WI38 (cell line): ENCODE results near the gene ZNF554.

Experiments
- H3K4me3 ChIP-seq: 2 replicates; pipeline ENCODE4 v1.5.1; 2011; ENCODE audit warnings: low read depth, mild to moderate bottlenecking, control low read depth, low read length
- TF ChIP-seq, protein P1 (sequence below): IDR thresholded peaks from 2 replicates; pipeline ENCODE4 v1.5.1; 2012; ENCODE audit warnings: low read depth, mild to moderate bottlenecking, control low read depth, low read length

Gene ZNF554

DNA sequence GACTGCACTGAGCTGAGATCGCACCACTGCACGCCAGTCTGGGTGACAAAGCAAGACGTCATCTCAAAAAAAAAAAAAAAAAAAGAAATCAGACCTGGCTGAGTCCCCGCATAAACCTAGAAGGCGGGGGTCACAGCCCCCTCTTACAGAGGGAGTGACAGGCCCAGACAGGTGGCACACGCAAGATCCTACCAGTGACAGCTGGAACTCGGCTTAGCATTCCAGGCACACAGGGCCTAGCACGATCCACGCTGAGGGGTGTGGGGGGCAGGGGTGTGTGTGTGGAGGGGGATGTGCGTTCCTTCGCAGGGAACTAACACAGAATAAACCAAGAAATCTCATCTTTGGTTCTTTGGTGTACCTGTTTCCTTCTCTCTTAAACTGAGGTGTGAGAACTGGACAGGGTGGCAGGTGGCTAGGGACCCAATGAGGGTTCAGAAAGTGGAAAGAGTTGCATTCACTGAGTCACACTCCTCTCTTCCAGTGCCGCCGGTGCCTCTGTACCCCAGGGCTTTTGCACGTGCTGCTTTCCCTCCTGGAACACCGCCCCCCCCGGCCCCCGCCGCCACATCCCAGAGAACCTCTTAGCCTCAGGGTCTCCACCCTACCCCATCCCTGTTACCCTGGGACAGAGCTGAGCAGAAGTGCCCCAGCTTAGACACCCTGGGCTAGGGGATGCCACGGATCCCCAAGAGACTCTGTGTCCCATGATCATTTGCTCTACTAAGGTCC lies 41.5 kb upstream of the ZNF554 start:
- no peak overlapping the region for H3K4me3 ChIP-seq
- TF ChIP-seq, protein P1, sequence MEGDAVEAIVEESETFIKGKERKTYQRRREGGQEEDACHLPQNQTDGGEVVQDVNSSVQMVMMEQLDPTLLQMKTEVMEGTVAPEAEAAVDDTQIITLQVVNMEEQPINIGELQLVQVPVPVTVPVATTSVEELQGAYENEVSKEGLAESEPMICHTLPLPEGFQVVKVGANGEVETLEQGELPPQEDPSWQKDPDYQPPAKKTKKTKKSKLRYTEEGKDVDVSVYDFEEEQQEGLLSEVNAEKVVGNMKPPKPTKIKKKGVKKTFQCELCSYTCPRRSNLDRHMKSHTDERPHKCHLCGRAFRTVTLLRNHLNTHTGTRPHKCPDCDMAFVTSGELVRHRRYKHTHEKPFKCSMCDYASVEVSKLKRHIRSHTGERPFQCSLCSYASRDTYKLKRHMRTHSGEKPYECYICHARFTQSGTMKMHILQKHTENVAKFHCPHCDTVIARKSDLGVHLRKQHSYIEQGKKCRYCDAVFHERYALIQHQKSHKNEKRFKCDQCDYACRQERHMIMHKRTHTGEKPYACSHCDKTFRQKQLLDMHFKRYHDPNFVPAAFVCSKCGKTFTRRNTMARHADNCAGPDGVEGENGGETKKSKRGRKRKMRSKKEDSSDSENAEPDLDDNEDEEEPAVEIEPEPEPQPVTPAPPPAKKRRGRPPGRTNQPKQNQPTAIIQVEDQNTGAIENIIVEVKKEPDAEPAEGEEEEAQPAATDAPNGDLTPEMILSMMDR = no peak

DNA sequence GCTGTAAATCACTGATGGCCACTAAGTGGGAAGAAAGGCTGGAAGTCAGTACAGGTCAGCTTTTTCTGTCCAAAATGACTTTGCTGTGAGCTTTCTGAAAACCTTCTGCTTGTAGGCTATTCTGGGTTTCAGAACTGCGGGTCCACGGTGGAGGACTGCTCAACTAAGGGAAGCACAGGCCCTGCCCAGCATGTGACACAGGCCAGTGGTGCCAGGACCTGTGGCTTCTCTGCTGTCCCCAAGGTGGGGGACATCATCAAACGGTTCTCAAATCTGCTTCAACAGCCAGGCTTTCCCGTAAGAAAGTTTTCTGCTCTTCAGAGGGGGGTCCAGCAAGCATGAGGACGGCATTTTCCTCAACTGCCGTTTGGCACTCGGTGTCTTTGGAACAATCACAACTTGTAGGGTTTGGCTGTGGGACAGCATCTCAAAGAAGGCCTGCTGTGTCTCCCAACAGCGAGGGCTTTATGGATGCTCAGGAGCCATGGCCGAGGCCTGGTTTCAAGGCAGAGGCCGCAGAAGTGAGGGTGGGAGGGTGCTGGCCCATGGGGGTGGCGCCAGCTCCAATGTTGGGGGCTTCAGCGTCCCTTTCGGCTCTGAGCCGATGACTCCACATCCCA lies 40.4 kb upstream of the ZNF554 start:
- TF ChIP-seq, protein P1 = no peak
- H3K4me3 ChIP-seq = no peak overlapping the region

DNA sequence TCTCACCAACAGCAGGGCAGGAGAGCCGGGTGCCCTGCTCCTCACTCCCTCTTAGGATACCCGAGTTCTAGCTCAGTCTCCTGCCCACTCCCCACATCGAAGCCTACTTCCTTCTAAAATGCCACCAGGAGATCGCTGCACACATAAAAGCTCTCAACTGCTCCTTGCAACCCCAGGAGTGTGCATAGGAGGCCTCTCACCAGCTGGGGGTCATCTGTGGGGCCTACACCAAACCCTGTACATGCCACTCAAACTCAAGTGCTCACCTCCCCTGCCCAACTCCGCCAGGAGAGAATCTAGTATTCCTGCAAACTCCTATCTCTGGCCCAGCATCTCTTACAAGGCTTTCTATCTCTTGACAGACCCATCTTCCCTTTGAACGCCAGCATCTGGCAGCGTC lies 39.4 kb upstream of the ZNF554 start:
- TF ChIP-seq, protein P1 = no peak
- no peak overlapping the region for H3K4me3 ChIP-seq

DNA sequence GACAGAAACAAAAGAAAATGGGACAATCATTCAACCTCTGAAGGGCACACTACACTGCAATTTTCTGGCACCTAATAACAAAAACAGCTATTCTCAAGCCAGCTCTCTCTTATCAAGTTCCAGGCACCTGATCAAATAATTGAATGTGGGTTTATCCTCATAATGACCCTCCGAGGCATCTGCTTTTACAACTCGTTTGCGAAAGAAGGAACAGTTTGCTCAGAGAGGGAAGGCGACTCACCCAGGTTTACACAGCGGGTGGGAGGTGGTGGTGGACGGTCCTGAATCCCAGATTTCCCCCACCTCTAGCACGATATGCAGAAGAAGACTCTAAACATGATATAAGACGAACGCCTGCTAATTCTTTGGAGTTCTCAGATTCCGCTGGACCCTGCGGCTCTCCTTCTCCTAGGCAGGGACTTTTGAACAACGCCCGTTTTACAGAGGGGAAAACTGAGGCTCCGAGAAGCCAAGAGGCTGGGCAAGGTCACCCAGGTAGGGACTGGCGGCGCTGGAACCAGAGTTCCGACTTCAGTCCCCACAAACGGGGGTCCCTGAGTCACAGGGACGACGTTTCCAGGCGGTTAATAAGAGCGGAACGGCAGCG lies 37.2 kb upstream of the ZNF554 start:
- TF ChIP-seq, protein P1 = no peak
- peak overlapping the region; percentile 99 for H3K4me3 ChIP-seq

DNA sequence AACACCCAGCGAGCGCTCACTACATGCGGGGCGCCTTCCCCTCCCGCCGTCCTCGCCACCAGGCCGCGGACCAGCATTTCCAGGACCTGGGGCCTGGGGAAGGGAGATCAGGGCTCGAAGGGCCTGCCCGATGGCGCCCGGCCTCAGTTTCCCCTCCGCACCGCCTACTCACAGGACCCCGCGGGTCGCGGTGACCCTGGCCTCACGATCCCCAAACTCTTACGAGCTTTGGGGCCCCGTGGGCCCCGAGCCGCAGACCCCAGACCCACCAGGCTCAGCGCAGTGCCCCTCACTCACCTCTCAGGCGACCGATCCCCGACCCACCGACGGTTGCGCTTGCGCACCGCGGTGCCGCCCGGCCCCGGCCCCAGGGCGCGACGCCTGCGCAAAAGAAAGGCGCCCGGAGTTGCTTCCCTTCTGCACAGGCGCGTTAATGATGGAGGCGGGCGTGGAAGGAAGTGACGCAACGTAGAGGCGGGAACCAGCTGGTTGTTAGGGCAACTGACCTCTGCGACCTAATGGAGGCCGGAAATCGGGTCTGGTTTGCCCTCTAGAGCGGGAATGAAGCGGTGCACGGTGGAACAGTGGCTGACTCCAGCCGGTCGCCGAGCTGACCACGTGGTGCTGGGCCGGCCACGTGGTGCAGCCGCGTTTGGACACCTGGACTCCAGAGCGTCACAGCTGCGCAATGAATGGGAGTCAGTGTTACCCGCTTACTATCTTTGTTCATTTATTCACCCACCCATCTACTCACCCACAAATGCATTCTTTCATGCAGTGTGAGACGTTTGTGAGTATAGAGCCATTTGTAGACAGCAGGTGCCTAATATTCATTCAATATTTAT lies 36.5 kb upstream of the ZNF554 start, which contains the start of gene SGTA:
TSS of gene SGTA (minus strand) at position 338 of the 845 bp plus-strand sequence. CDS start 14,205 bp downstream, outside the sequence.
- TF ChIP-seq, protein P1 = 0 out of 2 replicates have a peak, but pooled peaks have one; percentile 24
- peak within 1 kb of the TSS; percentile 99 for H3K4me3 ChIP-seq

GRCh38 chr19:2783781-2784145 lies 35.9 kb upstream of the ZNF554 start:
- no peak overlapping the region for H3K4me3 ChIP-seq

More at GRCh38 chr19:2783781-2784145, 35.9 kb upstream of the ZNF554 start:
- TF ChIP-seq, protein P1 = no peak
